ENCODE measurements around the gene APOBEC3H.

Gene APOBEC3H

GRCh38 chr22:39098576-39098975, 1.5 kb downstream of the APOBEC3H start:
- WGBS (ENCODE audit: extremely low coverage, insufficient coverage, insufficient read length) = no CpG with 5 or more reads among the region's 8 CpGs
- no peak overlapping the region for H3K4me2 ChIP-seq (ENCODE audit: low read length)
- H3K18ac ChIP-seq (ENCODE audit: low read length) = no peak overlapping the region
- no peak overlapping the region for H2BK12ac ChIP-seq (ENCODE audit: low read length)
- H3K4ac ChIP-seq (ENCODE audit: low read depth, low read length) = no peak overlapping the region
- H3K36me3 ChIP-seq (ENCODE audit: control insufficient read depth in 1 of 2, insufficient read depth in 2 of 2, low read length in 2 of 2) = no peaks in the 10 kb centered on the region
- H3K9me3 ChIP-seq (ENCODE audit: insufficient read depth, low read depth, low read length) = peaks cover 2% of the 10 kb centered on the region
- H3K14ac ChIP-seq (ENCODE audit: low read length) = no peak overlapping the region
- peaks cover 8 to 10% of the 10 kb centered on the region in 2 experiments for H3K4me1 ChIP-seq (ENCODE audit: control insufficient read depth in 1 of 2, insufficient read depth in 2 of 2, low read length in 2 of 2)
- H3K27me3 ChIP-seq (ENCODE audit: insufficient read depth, low read length) = no peaks in the 10 kb centered on the region
- no peak overlapping the region for H4K12ac ChIP-seq (ENCODE audit: low read depth, low read length)
- no peak overlapping the region for H3K23ac ChIP-seq (ENCODE audit: low read length)
- H3K9ac ChIP-seq (ENCODE audit: low read length) = no peak overlapping the region
- H3K79me2 ChIP-seq (ENCODE audit: control insufficient read depth, insufficient read depth, low read length, poor library complexity) = peaks cover 3% of the 10 kb centered on the region
- no peak overlapping the region for H4K91ac ChIP-seq (ENCODE audit: low read depth, low read length)
- no peak overlapping the region for H2BK120ac ChIP-seq (ENCODE audit: insufficient read depth, low read length, poor library complexity)
- H3K4me3 ChIP-seq (ENCODE audit: low read depth, low read length) = no peak overlapping the region
- no peak overlapping the region for H2AK5ac ChIP-seq (ENCODE audit: low read length)
- no peak overlapping the region for H2BK5ac ChIP-seq (ENCODE audit: low read depth, low read length, poor library complexity)
- no peak overlapping the region for H4K8ac ChIP-seq (ENCODE audit: low read depth, low read length)
- no peak for DNase-seq
- H3K79me1 ChIP-seq (ENCODE audit: low read length) = peaks cover 9% of the 10 kb centered on the region
- H3K27ac ChIP-seq (ENCODE audit: low read depth, low read length) = no peak overlapping the region
- no peak overlapping the region for H2AFZ ChIP-seq (ENCODE audit: insufficient read depth, low read length, poor library complexity)

- no CpG with 5 or more reads among the region's 13 CpGs for WGBS (ENCODE audit: extremely low coverage, insufficient coverage, insufficient read length)
- peaks cover 2% of the 10 kb centered on the region for H3K9me3 ChIP-seq (ENCODE audit: insufficient read depth, low read depth, low read length)
Observed at GRCh38 chr22:39101226-39101625, 4.2 kb downstream of the APOBEC3H start.

GRCh38 chr22:39103431-39103830, 6.4 kb downstream of the APOBEC3H start:
- no peak overlapping the region for H2BK12ac ChIP-seq (ENCODE audit: low read length)
- no peak overlapping the region for H3K4ac ChIP-seq (ENCODE audit: low read depth, low read length)
- no peak overlapping the region for H2BK5ac ChIP-seq (ENCODE audit: low read depth, low read length, poor library complexity)
- no peak overlapping the region for H3K9ac ChIP-seq (ENCODE audit: low read length)
- no peaks in the 10 kb centered on the region for H3K79me2 ChIP-seq (ENCODE audit: control insufficient read depth, insufficient read depth, low read length, poor library complexity)
- H3K4me3 ChIP-seq (ENCODE audit: low read depth, low read length) = no peak overlapping the region
- WGBS (ENCODE audit: extremely low coverage, insufficient coverage, insufficient read length) = no CpG with 5 or more reads among the region's 2 CpGs
- no peak overlapping the region for H3K14ac ChIP-seq (ENCODE audit: low read length)
- DNase-seq = peak; percentile 48 to 62
- H4K8ac ChIP-seq (ENCODE audit: low read depth, low read length) = no peak overlapping the region
- no peaks in the 10 kb centered on the region for H3K79me1 ChIP-seq (ENCODE audit: low read length)
- no peak overlapping the region for H3K18ac ChIP-seq (ENCODE audit: low read length)
- H3K4me2 ChIP-seq (ENCODE audit: low read length) = no peak overlapping the region
- no peak overlapping the region for H2AFZ ChIP-seq (ENCODE audit: insufficient read depth, low read length, poor library complexity)
- no peak overlapping the region for H2AK5ac ChIP-seq (ENCODE audit: low read length)
- H4K12ac ChIP-seq (ENCODE audit: low read depth, low read length) = no peak overlapping the region
- H3K27ac ChIP-seq (ENCODE audit: low read depth, low read length) = no peak overlapping the region
- no peak overlapping the region for H2BK120ac ChIP-seq (ENCODE audit: insufficient read depth, low read length, poor library complexity)
- H3K4me1 ChIP-seq (ENCODE audit: control insufficient read depth in 1 of 2, insufficient read depth in 2 of 2, low read length in 2 of 2) = no peaks in the 10 kb centered on the region
- no peaks in the 10 kb centered on the region for H3K27me3 ChIP-seq (ENCODE audit: insufficient read depth, low read length)
- H3K23ac ChIP-seq (ENCODE audit: low read length) = no peak overlapping the region
- peaks cover 2% of the 10 kb centered on the region for H3K9me3 ChIP-seq (ENCODE audit: insufficient read depth, low read depth, low read length)
- H4K91ac ChIP-seq (ENCODE audit: low read depth, low read length) = no peak overlapping the region
- H3K36me3 ChIP-seq (ENCODE audit: control insufficient read depth in 1 of 2, insufficient read depth in 2 of 2, low read length in 2 of 2) = no peaks in the 10 kb centered on the region

More at GRCh38 chr22:39101226-39101625, 4.2 kb downstream of the APOBEC3H start:
- Histone ChIP-seq H3K27ac (ENCODE audit: low read depth, low read length) (no peak overlapping the region), H3K4me1 (ENCODE audit: control insufficient read depth in 1 of 2, insufficient read depth in 2 of 2, low read length in 2 of 2) (peaks cover 8 to 10% of the 10 kb centered on the region in 2 experiments), H4K91ac (ENCODE audit: low read depth, low read length) (no peak overlapping the region), H3K27me3 (ENCODE audit: insufficient read depth, low read length) (no peaks in the 10 kb centered on the region), H3K9ac (ENCODE audit: low read length) (no peak overlapping the region), H3K79me2 (ENCODE audit: control insufficient read depth, insufficient read depth, low read length, poor library complexity) (peaks cover 3% of the 10 kb centered on the region), H3K23ac (ENCODE audit: low read length) (no peak overlapping the region), H3K14ac (ENCODE audit: low read length) (no peak overlapping the region), H2BK120ac (ENCODE audit: insufficient read depth, low read length, poor library complexity) (no peak overlapping the region), H2AK5ac (ENCODE audit: low read length) (no peak overlapping the region), H4K8ac (ENCODE audit: low read depth, low read length) (no peak overlapping the region), H3K4me3 (ENCODE audit: low read depth, low read length) (no peak overlapping the region), H3K79me1 (ENCODE audit: low read length) (peaks cover 9% of the 10 kb centered on the region), H3K18ac (ENCODE audit: low read length) (no peak overlapping the region), H4K12ac (ENCODE audit: low read depth, low read length) (no peak overlapping the region), H3K4ac (ENCODE audit: low read depth, low read length) (no peak overlapping the region), H2BK5ac (ENCODE audit: low read depth, low read length, poor library complexity) (no peak overlapping the region), H2BK12ac (ENCODE audit: low read length) (no peak overlapping the region), H2AFZ (ENCODE audit: insufficient read depth, low read length, poor library complexity) (no peak overlapping the region), H3K4me2 (ENCODE audit: low read length) (no peak overlapping the region), H3K36me3 (ENCODE audit: control insufficient read depth in 1 of 2, insufficient read depth in 2 of 2, low read length in 2 of 2) (no peaks in the 10 kb centered on the region)
- DNase-seq = no peak

- Histone ChIP-seq H3K79me2 (ENCODE audit: control insufficient read depth, insufficient read depth, low read length, poor library complexity) (peaks cover 4% of the 10 kb centered on the region), H3K14ac (ENCODE audit: low read length) (no peak overlapping the region), H2BK5ac (ENCODE audit: low read depth, low read length, poor library complexity) (no peak overlapping the region), H3K4me2 (ENCODE audit: low read length) (no peak overlapping the region), H3K9me3 (ENCODE audit: insufficient read depth, low read depth, low read length) (no peaks in the 10 kb centered on the region), H3K79me1 (ENCODE audit: low read length) (peaks cover 8% of the 10 kb centered on the region), H2AK5ac (ENCODE audit: low read length) (no peak overlapping the region), H4K91ac (ENCODE audit: low read depth, low read length) (no peak overlapping the region), H3K27ac (ENCODE audit: low read depth, low read length) (no peak overlapping the region), H2BK120ac (ENCODE audit: insufficient read depth, low read length, poor library complexity) (no peak overlapping the region), H3K4me3 (ENCODE audit: low read depth, low read length) (no peak overlapping the region), H3K4ac (ENCODE audit: low read depth, low read length) (no peak overlapping the region), H2AFZ (ENCODE audit: insufficient read depth, low read length, poor library complexity) (no peak overlapping the region), H3K4me1 (ENCODE audit: control insufficient read depth in 1 of 2, insufficient read depth in 2 of 2, low read length in 2 of 2) (peaks cover 5 to 7% of the 10 kb centered on the region in 2 experiments), H3K9ac (ENCODE audit: low read length) (no peak overlapping the region), H3K18ac (ENCODE audit: low read length) (no peak overlapping the region), H4K8ac (ENCODE audit: low read depth, low read length) (no peak overlapping the region), H3K27me3 (ENCODE audit: insufficient read depth, low read length) (no peaks in the 10 kb centered on the region), H3K36me3 (ENCODE audit: control insufficient read depth in 1 of 2, insufficient read depth in 2 of 2, low read length in 2 of 2) (no peaks in the 10 kb centered on the region), H3K23ac (ENCODE audit: low read length) (no peak overlapping the region), H4K12ac (ENCODE audit: low read depth, low read length) (no peak overlapping the region), H2BK12ac (ENCODE audit: low read length) (no peak overlapping the region)
- no peak for DNase-seq
- WGBS (ENCODE audit: extremely low coverage, insufficient coverage, insufficient read length) = no CpG with 5 or more reads among the region's 2 CpGs
Observed at GRCh38 chr22:39106326-39106725, 9.3 kb downstream of the APOBEC3H start.
